PFSK-1 (cell line): Measurements from ENCODE around the gene THAP8.
A peak's percentile ranks its signal among the peaks of the same experiment; 100 is the strongest.

Experiments
- FOXP2 ChIP-seq: optimal IDR thresholded peaks from 2 replicates; pipeline ENCODE3; 2011; ENCODE audit warnings: borderline replicate concordance, control low read depth, inconsistent platforms; ENCODE audit not compliant: insufficient read depth; ENCODE audit errors: extremely low read length, extremely low read depth
- POLR2AphosphoS5 ChIP-seq: IDR thresholded peaks from 2 replicates; pipeline ENCODE4 v1.6.1; 2012; ENCODE audit warnings: low read depth, mild to moderate bottlenecking, control low read depth, low read length, moderate library complexity
- SIN3A ChIP-seq: IDR thresholded peaks from 2 replicates; pipeline ENCODE4 v1.6.1; 2012; ENCODE audit warnings: mild to moderate bottlenecking, low read length, moderate library complexity, borderline replicate concordance; ENCODE audit not compliant: insufficient read depth
- TAF1 ChIP-seq: IDR thresholded peaks from 2 replicates; pipeline ENCODE4 v1.6.1; 2012; ENCODE audit warnings: low read length, control low read depth, borderline replicate concordance; ENCODE audit not compliant: insufficient read depth
- TF ChIP-seq, protein P1 (sequence below), 2 experiments: IDR thresholded peaks; 2 replicates each; pipeline versions ENCODE4 v1.6.1 to v1.8.0; 2011 to 2012; ENCODE audit warnings: low read depth in 2 of 2, low read length in 2 of 2, control low read depth in 1 of 2, inconsistent platforms in 1 of 2, mild to moderate bottlenecking in 1 of 2, moderate library complexity in 1 of 2; ENCODE audit not compliant: insufficient read depth in 1 of 2

THAP8 gene

DNA sequence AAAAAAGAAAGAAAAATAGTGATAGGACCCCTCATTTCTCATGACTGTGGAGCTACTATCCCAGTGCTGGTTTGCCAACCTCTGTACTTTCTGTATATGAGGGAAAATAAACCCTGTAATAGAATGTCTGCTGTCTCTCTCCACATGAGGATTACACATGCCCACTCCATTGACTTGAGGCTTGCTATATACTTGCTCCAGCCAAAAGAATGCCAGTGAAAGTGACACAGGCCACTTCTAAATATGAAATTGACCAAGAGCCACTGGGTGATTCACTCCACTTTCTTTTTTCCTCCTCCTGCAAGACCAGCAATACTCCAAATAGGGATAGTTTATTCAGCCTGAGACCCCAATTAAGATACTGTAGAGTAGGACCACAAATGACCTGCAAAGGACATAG is 6.2 kb downstream of the THAP8 start:
- no peak for TF ChIP-seq FOXP2
- no peak for TF ChIP-seq SIN3A
- TF ChIP-seq TAF1, result no peak
- TF ChIP-seq POLR2AphosphoS5, result no peak

DNA sequence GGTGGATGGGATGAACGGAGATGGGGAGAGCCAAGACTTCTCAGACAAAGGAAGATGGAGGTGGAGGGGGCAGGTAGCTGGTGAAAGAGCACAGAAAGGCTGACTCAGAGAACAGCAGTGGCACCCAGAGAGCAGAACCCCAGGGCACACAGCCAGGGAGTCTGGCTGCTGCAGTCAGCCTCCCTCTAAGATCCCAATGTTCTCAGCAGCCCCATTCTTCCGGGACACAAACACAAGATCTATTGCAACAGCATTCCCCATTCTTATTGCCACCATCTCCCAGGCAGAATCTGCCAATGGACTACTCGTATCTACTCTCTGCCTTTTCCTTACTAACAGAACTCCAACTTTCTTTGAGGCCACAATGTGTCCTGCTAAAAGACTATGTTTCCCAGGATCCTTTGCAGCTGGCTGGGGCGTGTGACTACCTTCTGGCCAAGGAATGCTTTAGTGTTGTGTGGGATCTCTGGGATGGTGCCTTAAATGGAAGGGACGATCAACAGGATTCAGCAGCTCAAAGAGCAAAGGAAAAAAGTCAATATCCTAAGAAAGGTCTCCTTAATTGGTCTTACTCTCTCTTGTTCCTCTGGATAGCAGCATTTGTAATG is 7.5 kb downstream of the THAP8 start:
- TF ChIP-seq SIN3A (no peak), FOXP2 (no peak), TAF1 (no peak), POLR2AphosphoS5 (no peak)
- TF ChIP-seq, protein P1, sequence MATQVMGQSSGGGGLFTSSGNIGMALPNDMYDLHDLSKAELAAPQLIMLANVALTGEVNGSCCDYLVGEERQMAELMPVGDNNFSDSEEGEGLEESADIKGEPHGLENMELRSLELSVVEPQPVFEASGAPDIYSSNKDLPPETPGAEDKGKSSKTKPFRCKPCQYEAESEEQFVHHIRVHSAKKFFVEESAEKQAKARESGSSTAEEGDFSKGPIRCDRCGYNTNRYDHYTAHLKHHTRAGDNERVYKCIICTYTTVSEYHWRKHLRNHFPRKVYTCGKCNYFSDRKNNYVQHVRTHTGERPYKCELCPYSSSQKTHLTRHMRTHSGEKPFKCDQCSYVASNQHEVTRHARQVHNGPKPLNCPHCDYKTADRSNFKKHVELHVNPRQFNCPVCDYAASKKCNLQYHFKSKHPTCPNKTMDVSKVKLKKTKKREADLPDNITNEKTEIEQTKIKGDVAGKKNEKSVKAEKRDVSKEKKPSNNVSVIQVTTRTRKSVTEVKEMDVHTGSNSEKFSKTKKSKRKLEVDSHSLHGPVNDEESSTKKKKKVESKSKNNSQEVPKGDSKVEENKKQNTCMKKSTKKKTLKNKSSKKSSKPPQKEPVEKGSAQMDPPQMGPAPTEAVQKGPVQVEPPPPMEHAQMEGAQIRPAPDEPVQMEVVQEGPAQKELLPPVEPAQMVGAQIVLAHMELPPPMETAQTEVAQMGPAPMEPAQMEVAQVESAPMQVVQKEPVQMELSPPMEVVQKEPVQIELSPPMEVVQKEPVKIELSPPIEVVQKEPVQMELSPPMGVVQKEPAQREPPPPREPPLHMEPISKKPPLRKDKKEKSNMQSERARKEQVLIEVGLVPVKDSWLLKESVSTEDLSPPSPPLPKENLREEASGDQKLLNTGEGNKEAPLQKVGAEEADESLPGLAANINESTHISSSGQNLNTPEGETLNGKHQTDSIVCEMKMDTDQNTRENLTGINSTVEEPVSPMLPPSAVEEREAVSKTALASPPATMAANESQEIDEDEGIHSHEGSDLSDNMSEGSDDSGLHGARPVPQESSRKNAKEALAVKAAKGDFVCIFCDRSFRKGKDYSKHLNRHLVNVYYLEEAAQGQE (IDR thresholded peaks at IDR 0.05; ENCODE audit: insufficient read depth in 1 of 2, low read depth in 2 of 2, low read length in 2 of 2), result no peak

DNA sequence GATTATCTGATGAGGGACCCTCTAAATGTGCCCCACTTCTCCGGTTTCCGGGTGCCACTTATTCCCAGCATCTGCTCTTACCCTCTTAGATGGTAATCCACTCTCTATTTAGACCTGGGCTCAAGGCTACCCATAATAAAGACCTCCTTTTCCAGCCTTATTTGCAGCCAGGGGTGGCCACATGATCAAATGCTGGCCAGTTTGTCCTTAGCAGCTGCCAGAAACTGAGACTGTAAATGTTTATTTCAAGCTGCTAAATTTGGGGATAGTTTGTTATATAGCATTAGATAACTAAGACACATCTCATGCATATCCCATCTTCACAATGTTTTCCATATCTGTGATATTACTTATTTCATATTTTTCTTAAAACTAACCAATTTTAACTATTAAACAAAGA is 10.1 kb downstream of the THAP8 start:
- no peak for TF ChIP-seq SIN3A

DNA sequence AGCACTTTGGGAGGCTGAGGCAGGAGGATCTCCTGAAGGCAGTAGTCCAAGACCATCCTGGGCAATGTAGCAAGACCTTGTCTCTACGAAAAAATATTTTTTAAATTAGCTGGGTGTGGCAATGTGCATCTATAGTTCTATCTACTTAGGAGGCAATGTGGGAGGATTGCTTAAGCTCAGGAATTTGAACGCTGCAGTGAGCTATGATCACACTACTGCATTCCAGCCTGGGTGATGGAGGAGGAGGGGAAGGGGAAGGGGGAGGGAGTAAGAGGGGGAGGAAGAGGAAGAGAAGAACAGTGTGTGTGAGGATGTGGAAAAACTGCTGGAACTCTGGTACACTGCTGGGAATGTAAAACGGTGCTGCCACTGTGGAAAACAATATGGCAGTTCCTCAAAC is 12.3 kb downstream of the THAP8 start:
- TF ChIP-seq, protein P1 (IDR thresholded peaks at IDR 0.05; ENCODE audit: insufficient read depth in 1 of 2, low read depth in 2 of 2, low read length in 2 of 2), result no peak
- no peak for TF ChIP-seq SIN3A
- no peak for TF ChIP-seq FOXP2
- TF ChIP-seq TAF1, result no peak
- TF ChIP-seq POLR2AphosphoS5, result no peak

DNA sequence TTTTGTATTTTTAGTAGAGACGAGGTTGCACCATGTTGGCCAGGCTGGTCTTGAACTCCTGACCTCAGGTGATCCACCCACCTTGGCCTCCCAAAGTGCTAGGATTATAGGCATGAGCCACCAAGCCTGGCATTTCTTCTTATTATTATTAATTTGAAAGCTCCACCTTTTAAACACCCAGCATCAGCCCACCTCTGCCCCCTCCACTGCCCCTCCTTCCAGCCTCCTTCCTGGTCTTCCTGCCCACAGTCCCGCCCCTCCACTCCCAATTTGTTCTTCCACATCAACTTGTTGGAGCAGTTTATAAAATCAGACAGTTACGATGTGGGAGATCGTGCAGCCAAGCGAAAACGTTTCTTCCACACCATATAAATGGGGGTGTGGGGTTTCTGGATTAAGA is 13.6 kb downstream of the THAP8 start:
- TF ChIP-seq, protein P1 (IDR thresholded peaks at IDR 0.05; ENCODE audit: insufficient read depth in 1 of 2, low read depth in 2 of 2, low read length in 2 of 2), result no peak
- no peak for TF ChIP-seq FOXP2
- no peak for TF ChIP-seq TAF1
- TF ChIP-seq SIN3A, result no peak
- no peak for TF ChIP-seq POLR2AphosphoS5

DNA sequence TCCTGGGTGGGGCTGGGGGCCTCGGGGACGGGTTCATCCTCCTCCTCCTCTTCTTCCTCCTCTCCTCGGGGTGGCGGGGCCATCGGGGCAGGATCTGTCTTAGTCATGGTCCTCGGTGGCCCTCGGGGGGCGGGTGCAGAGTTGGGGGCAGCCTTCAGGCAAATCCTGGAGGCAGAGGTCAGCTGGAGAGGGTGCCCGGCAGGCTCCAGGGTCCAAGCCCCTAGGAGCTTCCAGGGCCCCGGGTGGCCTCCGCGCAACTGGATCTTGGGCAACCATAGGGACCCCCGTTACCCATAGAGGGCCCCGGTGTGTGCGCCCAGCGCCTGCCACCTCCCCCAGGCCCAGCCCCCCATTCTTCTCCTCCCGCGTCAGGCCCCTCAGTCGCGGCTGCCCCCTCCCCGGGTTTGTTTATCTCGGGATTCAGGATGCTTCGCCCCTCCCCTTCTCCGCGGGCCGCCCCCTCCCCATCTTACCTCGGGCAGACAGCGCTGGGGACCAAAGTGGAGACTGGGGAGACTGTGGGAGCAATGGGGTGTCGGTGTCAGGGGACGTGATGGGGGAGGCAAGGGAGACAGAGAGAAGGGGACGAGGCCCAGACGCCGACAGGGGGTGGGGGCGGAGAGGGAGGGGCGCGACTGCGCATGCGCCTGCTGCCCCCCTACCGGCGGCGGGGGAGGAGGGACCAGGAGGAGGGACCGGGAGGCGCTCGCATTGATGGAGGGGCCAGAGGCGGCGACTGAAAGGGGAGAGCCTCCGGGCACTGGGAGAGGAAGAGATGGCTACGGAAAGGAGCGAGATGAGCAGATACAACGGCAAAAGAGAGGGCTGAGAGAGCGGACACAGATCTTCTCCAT is 21.6 kb downstream of the THAP8 start, which contains the start of gene CLIP3:
Gene CLIP3, minus strand, starts transcription at position 623 of the 854 bp plus-strand sequence. Its CDS starts 516 bp downstream, at position 107.
- TF ChIP-seq SIN3A, result no peak
- peak; percentile 36 for TF ChIP-seq FOXP2
